NCI-H2107 treated with DMSO at 0.1 percent for 48 hours (cell line): ENCODE measurements around the gene ATP5ME.
"Not testable (repeated sequence)": the region's sequence is repeated elsewhere in the genome, so short reads cannot be mapped to it uniquely, and the experiment has no call there.

ENCODE experiments used
- DNase-seq: peaks from one replicate; lab custom pipeline; 2025; ENCODE audit not compliant: unreplicated experiment; lab: John Stamatoyannopoulos, UW

ATP5ME gene, protein sequence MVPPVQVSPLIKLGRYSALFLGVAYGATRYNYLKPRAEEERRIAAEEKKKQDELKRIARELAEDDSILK

DNA sequence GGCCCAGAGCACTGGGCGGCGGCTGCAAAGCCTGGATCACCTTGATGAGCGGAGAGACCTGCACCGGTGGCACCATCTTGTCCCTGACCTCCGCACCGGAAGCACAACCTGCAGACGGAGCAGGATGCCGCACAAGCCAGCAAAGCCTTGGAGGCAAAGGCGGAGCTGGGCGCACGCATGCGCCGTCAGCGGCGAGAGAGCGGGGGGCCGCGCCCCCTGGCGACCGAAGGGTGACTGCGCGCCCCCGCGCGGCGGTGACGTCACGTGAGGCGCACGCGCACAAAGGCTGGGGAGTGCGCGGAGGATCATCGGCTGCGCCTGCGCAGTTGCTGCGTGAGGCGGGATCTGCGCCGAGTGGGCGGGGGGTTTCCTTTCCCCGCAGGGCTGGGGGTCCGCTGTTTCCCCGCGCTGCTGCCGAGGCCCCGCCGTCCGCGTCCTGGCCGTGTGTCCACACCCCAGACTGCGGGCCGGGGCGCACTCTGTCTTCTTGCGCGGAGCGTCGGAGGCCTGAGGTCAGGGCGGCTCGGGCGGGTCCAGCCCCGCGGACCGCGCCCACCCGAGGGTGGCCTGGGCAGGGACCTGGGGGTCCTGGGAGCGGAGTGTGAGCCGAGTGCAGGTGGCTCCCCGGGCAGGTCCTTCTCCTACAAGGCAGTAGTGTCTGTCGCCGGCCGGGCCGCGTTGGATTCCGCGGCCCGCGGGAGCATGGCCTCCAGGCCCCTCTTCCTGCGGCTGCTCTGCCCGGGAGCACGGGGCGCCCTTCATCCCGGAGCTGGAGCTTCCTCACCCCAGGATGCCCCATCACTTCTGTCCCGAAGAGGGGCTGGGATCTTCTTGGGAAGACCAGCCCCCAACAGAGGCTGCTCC lies at the start of gene ATP5ME, which contains the start of gene MYL5:
TSS of gene ATP5ME (minus strand) at position 105 of the 864 bp plus-strand sequence. CDS start at position 76, 29 bp downstream.
TSS of gene MYL5 (plus strand) at position 371 of the 864 bp plus-strand sequence. CDS start 3,485 bp downstream, outside the sequence.
- peak; percentile 58 for DNase-seq

DNA sequence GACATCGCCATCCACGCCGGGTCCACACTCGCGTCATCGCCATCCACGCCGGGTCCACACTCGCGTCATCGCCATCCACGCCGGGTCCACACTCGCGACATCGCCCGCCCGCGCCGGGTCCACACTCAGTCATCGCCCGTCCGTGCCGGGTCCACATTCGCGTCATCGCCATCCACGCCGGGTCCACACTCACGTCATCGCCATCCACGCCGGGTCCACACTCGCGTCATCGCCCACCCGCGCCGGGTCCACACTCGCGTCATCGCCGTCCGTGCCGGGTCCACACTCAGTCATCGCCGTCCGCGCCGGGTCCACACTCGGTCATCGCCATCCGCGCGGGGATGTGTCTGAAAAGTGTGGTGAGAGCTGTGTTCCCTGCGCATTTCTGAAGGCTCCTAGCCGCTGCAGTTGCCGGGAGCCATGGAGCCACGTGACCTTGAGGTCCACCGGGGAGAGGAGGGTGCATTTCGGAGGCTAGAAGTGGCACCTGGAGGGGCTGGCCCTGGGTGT lies 48.8 kb upstream of the ATP5ME start:
- no peak for DNase-seq

DNA sequence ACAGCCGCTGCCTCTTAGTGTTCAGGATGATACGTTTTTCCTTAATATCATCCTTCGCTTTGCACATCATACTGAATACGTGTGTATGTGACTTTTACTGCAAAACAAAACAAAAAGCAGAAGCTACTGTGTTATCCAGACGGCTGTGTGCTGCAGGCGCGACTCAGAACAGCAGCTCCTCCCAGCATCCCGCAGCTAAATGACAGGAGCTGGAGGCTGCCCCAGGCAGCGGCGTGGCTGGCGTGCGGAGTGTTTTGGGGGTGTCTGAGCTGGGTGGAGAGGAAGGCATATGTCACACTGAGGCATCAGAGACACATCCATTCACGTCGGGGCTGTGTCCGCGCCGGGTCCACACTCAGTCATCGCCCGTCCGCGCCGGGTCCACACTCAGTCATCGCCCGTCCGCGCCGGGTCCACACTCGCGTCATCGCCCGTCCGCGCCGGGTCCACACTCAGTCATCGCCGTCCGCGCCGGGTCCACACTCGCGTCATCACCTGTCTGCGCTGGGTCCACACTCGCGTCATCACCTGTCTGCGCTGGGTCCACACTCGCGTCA lies 48.2 kb upstream of the ATP5ME start:
- no peak for DNase-seq

DNA sequence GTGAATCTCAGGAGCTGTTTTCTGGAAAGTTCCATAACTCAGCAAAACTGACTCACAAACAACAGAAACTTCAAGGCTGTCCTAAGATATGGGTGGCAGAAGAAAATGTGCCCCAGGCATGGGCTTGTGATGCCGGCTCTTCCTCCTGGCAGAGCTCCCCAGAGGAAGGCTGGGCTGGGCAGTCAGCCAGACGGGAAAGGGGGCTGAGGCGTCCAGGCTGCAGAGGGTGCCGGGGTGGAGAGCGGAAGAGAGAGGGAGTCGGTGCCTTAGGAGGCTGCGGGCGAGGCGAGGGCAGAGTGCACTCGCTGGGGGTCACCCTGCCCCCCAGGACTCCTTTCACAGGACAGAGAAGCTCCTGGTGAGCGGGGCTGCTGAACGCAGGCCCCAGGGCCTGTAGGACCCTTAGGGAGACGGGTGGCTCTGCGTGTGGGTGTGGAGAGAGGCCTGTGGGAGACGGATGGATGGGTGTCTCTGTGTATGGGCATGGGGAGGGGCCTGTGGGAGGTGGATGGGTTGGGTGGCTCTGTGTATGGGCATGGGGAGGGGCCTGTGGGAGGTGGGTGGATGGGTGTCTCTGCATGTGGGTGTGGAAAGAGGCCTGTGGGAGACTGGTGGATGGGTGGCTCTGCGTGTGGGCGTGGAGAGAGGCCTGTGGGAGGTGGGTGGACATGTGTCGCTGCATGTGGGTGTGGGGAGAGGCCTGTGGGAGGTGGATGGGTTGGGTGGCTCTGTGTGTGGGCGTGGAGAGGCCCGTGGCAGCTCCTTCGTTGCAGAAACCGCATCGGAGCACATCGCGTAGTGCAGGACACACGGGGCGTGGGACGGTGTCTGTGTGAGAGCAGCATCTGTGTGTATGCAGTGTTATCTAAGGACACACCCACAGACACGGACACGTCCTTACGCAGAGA lies 47.4 kb upstream of the ATP5ME start:
- DNase-seq, result no peak

DNA sequence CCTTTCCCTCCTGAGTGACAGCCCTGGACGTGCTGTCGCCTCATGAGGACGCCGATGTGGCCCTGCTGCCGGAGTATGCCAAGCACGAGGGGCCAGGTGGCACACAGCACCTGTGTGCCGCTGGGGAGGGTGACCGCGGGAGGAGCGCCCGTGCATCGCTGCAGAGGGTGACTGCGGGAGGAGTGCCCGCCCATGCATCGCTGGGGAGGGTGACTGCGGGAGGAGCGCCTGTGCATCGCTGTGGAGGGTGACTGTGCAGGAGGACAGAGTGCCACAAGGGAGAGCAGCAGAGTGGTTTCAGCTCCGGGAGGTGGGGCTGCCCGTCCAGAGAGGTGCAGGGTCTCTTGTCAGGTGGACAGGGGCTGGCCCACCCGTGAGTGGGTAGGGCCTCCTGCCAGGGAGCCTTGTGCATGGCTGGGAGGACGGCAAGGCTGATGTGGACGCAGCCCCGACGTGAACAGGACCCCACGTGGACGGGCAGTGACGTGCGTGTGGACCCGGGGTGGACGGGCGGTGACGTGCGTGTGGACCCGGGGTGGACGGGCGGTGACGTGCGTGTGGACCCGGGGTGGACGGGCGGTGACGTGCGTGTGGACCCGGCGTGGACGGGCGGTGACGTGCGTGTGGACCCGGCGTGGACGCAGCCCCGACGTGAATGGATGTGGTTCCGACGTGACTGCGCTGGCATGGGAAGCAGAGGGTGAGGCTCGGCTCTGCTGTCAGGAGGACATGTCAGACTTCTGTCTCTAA lies 46.2 kb upstream of the ATP5ME start:
- DNase-seq, result no peak

DNA sequence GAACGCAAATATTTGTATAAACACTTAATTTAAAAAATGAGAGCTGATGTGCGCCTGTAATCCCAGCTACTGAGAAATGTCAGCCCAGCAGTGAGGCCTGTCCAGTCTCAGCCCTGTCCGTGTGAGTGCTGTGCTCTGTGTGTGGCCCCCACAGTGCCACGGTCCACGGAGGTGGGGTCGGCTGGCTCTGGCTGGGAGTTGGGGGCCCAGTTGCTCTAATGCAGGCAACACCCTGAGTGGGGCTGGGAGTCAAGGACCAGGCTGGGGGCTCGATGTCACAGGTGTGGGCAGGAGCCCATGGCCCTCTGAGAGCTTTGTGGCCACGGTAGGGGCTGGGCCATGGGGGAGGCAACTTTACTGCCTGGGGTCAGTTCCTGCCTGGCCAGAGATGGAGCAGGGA lies 44.4 kb upstream of the ATP5ME start:
- DNase-seq, result no peak

DNA sequence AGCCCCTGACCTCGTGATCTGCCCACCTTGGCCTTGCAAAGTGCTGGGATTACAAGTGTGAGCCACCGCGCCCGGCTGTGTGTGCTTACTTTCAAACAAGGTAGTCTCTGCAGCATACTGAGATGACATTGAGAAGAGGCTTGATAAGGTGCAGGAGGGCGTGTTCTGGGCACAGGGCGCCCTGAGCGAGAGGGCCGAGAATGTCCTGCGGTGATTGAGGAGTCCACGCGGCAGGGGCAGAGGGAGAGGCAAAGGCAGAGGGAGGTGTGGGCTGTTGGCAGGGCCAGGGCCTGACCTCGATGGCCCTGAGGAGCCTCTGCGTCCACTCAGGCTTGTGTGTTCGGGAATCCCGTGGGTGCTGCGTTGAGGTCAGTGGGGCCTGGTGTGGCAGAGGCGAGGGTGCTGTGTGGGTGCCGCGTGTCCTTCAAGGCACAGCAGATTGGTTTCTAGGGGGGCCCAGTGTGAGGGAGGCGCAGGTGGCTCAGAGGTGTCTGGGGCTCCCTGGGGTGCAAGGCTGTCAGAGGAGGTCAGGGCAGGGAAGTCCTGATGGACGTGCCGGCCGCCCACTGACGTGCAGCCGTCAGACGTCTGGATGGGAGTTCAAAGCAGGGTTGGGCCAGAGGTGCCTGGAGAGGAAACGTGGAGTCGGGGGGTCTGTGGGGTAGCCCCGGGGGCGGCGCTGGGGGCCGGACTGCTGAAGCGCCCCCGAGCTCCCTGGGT lies 43.7 kb upstream of the ATP5ME start:
- DNase-seq, result no peak

DNA sequence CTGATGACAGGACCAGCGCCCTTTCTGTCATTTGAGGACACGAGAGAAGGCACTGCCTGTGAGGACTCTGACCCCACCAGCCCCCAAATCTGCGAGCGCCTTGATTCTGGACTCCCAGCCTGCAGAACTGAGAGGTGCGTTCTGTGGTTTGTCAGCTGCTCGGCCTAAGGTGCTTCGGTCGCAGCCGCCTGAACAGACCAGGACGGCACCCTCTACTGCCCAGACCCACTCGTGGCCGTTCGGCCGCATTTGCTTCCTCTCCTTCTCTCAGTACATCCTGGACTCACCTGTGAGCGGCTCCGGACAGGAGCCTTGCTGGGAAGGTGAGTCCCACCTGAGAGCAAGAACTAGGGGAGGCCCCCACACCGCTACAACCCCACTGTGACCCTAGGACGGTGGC lies 40.0 kb upstream of the ATP5ME start:
- DNase-seq, result no peak

DNA sequence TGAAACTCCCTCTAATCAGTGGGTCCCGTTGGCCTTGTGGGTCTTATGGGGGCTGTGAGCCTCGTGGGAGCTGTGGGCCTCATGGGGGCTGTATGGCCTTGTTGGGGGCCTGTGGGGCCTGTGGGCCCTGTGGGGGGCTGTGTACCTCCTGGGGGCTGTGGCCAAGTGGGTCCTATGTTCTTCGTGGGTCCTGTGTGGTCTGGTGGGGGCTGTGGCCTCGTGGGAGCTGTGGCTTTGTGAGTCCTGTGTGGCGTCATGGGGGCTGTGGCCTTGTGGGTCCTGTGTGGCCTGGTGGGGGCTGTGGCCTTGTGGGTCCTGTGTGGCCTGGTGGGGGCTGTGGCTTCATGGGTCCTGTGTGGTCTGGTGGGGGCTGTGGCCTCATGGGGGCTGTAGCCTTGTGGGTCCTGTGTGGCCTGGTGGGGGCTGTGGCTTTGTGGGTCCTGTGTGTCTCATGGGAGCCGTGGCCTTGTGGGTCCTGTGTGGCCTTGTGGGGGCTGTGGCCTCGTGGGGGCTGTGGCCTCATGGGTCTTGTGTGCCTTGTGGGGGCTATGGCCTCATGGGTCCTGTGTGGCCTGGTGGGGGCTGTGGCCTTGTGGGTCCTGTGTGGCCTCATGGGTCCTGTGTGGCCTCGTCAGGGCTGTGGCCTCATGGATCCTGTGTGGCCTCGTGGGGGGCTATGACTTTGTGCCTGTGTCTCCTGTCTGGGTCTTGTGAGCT lies 39.0 kb upstream of the ATP5ME start:
- DNase-seq, result no peak

DNA sequence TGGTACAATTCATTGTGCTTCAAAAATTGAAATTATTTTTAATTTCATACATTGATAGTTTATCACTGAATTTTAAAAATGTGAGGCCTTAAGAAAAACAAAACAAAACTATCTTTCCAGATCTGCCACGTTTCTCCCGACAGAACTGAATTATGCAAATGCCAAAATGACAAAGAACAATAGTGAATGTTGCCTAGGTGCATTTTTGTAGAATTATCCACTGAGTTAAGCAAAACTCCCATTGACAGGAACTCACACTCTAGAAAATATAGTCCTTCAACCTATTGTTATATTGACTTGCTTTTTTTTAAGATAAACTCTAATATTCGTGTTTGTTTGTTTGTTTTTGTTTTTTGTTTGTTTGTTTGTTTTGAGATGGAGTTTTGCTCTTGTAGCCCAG lies 38.0 kb upstream of the ATP5ME start:
- no peak for DNase-seq

DNA sequence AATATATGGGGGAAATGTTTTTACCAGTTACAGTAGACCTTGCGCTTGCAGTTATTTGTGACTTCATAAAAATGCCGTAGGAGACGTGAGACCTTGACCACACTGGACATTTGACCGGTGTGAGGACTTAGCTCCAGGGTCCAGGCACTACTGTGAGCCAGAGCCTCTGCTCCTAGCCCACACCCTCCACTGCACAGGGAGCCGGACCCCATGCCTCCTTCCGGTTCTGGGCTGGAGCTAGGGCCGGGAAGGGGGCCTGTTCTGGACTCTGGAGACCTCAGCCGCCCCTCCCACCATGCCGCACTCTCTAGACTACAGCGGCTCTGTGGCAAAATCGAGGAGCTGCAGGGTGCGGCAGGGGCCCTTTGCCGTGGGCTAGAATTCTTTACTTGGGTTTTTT lies 36.8 kb upstream of the ATP5ME start:
- DNase-seq, result no peak

DNA sequence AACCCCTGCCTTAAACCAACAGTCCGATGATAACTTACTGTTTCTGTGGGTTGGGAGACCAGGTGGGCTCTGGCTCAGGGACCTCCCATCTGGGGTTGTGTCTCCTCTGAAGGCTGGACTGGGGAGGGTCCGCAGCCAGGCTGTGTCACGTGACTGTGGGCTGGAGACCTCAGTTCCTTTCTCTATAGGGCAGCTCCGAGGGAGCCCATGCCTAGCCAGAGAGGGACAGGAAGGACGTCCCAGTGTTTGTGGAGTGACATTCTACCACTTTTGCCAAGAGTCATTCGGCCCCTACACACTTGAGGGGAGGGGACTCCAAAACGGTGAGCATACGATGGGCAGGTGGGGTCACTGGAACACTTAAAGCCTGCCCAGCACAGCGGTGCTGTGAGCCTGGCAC lies 36.0 kb upstream of the ATP5ME start:
- no peak for DNase-seq

DNA sequence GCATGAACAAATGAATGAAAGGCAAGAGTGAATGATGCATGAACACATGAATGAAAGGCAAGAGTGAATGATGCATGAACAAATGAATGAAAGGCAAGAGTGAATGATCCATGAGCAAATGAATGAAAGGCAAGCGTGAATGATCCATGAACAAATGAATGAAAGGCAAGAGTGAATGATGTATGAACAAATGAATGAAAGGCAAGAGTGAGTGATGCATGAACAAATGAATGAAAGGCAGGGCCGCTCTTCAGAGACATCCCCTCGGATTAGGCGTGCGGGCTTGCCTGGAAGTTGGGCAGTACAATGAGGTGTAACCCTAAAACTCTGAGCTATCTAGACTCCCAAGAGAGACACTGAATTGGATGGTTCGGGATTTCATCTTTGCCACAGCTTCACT lies 35.3 kb upstream of the ATP5ME start:
- no peak for DNase-seq

DNA sequence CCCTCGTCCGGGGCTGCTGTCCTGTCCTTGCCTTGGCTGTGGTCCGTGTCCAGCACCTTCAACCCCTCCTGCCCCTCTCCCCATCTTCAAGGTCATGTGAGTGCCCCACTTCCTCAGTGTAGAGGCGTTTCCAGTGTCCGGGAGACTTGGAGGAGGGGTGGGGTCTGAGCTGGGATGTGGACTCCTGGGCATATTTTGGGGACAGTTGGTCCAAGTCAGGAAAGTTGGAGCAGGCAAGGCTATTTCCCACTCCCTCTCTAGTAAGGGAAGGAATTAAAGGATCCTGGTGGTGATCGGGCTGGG lies 34.5 kb upstream of the ATP5ME start:
- no peak for DNase-seq

DNA sequence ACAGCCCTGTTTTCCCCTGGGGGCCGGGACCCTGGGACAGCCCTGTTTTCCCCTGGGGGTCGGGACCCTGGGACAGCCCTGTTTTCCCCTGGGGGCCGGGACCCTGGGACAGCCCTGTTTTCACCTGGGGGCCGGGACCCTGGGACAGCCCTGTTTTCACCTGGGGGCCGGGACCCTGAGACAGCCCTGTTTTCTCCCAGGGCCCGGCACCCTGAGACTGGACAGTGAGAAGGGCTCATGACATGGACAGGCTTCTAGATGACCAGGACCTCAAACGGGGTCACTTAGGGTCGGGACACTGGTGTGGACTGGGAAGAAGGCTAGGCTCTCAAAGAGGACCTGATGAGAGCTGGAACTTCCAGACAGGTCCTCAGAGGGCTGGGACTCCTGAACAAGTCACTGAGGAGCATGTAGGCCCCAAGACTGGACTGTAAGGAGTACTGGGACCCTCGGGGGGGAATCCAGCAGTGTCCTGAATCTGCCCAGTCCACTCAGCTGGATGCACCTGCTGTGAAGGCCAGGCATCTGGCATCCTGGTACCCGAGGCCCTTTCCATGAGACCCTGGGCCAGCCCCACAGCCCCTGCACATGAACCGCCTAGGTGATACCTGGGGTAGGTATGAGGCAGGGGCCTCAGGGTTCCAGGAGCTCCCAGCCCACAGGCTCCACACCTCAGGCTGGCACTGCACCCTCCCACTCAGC lies 34.0 kb upstream of the ATP5ME start:
- no peak for DNase-seq

DNA sequence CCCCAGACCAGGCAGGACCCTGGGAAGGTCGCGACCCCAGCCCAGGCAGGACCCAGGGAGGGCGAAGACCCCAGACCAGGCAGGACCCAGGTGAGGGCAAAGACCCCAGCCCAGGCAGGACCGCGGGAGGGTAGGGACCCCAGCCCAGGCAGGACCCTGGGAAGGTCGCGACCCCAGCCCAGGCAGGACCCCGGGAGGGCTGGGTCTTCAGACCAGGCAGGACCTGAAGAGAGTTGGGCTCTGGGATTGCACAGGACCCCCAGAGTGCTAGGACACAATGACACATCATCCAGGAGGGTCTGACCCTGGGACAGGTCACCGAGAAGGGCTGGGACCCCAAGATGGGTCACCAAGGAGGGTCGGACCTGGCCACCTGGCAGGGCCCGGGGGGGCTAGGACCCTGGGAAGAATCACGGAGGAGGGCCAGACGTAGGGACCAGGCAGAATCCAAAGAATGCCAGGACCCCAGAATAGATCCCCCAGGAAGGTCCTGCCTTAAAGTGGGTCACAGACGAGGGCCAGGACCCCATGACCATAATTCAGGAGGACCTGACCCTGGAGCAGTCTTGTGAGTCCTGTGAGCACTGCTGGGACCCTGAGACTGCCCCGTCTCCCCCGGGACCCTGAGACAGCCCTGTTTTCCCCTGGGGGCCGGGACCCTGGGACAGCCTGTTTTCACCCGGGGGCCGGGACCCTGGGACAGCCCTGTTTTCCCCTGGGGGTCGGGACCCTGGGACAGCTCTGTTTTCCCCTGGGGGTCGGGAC lies 32.9 kb upstream of the ATP5ME start:
- DNase-seq, result no peak

DNA sequence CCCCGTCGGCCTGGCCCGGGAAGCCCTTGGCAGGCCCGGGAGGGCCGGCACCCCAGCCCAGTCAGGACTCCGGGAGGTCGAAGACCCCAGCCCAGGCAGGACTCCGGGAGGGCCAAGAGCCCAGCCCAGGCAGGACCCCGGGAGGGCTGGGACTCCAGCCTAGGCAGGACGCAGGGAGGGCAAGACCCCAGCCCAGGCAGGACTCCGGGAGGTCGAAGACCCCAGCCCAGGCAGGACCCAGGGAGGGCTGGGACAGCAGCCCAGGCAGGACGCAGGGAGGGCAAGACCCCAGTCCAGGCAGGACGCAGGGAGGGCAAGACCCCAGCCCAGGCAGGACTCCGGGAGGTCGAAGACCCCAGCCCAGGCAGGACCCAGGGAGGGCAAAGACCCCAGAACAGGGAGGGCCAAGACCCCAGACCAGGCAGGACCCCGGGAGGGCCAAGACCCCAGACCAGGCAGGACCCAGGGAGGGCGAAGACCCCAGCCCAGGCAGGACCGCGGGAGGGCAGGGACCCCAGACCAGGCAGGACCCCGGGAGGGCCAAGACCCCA lies 32.1 kb upstream of the ATP5ME start:
- not testable (repeated sequence) for DNase-seq
